ENCODE data around the gene PODXL2.

The PODXL2 gene

GRCh38 chr3:127612966-127613365 lies 16.0 kb upstream of the PODXL2 start:
- no peak for TF ChIP-seq CTCF (IDR thresholded peaks at IDR 0.05; ENCODE audit: low read depth, low read length, missing control alignments)
- DNase-seq (ENCODE audit: low read depth), result peak; percentile 51
- in situ Hi-C loops (cut with HindIII; ENCODE audit: low sequenced_read_pairs), result no loop called here

GRCh38 chr3:127613406-127613805 lies 15.6 kb upstream of the PODXL2 start:
- no peak for DNase-seq (ENCODE audit: low read depth)
- TF ChIP-seq CTCF (IDR thresholded peaks at IDR 0.05; ENCODE audit: low read depth, low read length, missing control alignments), result no peak
- no peak overlapping the region for H3K4me3 ChIP-seq (ENCODE audit: low read depth, low read length)
- in situ Hi-C loops (cut with HindIII; ENCODE audit: low sequenced_read_pairs), result no loop called here

More at GRCh38 chr3:127612966-127613365, 16.0 kb upstream of the PODXL2 start:
- H3K4me3 ChIP-seq (ENCODE audit: low read depth, low read length), result no peak overlapping the region

DNA sequence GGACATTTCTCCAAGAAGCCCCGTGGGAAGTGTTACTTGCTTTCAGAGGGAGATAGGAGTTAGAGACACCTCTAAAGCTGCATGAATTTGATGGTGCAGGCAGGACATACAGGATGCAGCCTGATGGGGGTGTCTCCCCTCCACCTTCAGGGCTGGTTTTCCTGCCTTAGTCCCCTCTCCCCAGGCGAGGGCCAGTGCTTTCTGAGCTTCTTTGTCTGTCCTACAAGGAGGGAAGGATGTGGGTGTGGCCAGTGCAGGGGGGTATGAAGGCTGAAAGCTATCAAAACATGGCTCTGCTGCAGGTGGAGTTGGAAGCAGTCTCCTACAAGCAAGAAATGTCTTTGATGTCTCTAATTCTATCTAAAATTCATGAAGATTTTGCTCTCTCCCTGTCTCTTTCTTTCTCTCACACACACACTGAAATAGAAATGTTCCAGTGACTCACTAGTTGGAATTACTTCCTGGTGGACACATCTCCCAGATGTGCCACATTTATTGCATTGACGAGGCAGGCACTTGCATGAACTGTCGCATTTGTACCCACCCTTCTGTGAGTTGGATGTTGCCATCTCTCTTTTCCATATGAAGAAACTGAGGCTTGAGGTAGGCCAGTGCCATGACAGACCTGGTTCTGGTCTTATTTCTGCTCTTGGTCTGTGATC lies 13.9 kb upstream of the PODXL2 start:
- DNase-seq (ENCODE audit: low read depth), result no peak
- no peak overlapping the region for H3K4me3 ChIP-seq (ENCODE audit: low read depth, low read length)
- TF ChIP-seq CTCF (IDR thresholded peaks at IDR 0.05; ENCODE audit: low read depth, low read length, missing control alignments), result no peak
- in situ Hi-C loops (cut with HindIII; ENCODE audit: low sequenced_read_pairs), result no loop called here

DNA sequence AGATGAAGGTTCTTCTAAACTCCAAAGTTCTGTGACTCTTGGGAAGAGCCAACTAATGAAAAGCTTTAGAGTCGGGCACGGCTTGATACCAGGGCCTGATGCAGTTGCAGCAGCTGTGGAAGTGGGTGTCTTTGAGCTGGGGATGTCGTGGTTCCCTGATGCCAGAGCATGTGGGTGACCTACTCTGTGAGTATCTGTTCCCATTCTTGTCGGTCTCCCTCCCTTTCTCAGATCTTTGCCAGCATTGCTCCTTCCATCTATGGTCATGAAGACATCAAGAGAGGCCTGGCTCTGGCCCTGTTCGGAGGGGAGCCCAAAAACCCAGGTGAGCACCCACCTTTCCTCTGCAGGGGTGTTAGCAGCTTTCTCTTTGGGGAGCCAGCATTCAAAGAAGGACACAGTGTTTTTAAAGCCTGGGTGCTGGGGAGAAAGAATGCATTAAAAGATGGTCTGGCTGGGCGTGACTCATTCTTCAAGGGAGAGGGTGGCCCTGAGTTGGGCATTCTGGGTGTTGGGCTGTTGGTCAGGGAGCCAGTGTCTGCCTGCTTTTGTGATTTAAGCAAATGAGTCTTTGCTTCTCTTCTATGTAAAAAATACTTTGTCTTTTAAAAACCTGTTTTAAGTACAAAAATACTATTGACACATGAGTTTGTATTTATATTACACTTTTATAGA lies 13.2 kb upstream of the PODXL2 start:
- H3K4me3 ChIP-seq (ENCODE audit: low read depth, low read length), result no peak overlapping the region
- TF ChIP-seq CTCF (IDR thresholded peaks at IDR 0.05; ENCODE audit: low read depth, low read length, missing control alignments), result no peak
- in situ Hi-C loops (cut with HindIII; ENCODE audit: low sequenced_read_pairs), result no loop called here

DNA sequence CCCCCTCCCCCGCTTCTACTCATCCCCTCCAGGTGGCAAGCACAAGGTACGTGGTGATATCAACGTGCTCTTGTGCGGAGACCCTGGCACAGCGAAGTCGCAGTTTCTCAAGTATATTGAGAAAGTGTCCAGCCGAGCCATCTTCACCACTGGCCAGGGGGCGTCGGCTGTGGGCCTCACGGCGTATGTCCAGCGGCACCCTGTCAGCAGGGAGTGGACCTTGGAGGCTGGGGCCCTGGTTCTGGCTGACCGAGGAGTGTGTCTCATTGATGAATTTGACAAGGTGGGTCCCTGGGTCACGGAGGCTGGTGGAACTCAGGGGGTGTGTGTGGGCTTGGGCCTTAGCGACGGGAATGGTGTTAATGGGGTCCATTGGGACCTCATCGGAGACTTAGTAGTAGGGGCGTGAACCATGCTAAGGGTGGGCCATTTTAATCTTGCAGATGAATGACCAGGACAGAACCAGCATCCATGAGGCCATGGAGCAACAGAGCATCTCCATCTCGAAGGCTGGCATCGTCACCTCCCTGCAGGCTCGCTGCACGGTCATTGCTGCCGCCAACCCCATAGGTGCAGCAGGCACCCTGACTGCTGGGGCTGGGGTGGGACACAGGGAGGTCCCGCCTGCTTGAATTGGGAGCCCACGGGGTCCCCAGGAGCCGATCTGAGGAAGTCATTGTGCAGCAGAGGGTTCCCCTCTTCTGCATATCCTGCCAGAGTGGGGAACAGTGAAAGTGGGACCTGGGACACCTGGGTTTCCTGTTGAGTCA lies 12.0 kb upstream of the PODXL2 start:
- no peak overlapping the region for H3K4me3 ChIP-seq (ENCODE audit: low read depth, low read length)
- no peak for DNase-seq (ENCODE audit: low read depth)
- TF ChIP-seq CTCF (IDR thresholded peaks at IDR 0.05; ENCODE audit: low read depth, low read length, missing control alignments), result no peak
- in situ Hi-C loops (cut with HindIII; ENCODE audit: low sequenced_read_pairs), result no loop called here

More for the DNA sequence above, 13.2 kb upstream of the PODXL2 start:
- no peak for DNase-seq (ENCODE audit: low read depth)

- TF ChIP-seq CTCF (IDR thresholded peaks at IDR 0.05; ENCODE audit: low read depth, low read length, missing control alignments), result no peak
- H3K4me3 ChIP-seq (ENCODE audit: low read depth, low read length), result no peak overlapping the region
- no peak for DNase-seq (ENCODE audit: low read depth)
- in situ Hi-C loops (cut with HindIII; ENCODE audit: low sequenced_read_pairs), result no loop called here
Measured at GRCh38 chr3:127618891-127619290, 10.1 kb upstream of the PODXL2 start.

Data from astrocyte of the cerebellum (primary cell).